GM23338 (cell line): Measurements from ENCODE around the gene DCP2. TPM values are rescaled to one million over a fixed set of nuclear protein-coding genes. Genes with fewer than 3 reads are reported as not detected.

Source experiments
- ATAC-seq: fragments of 200-7000 bp; cut with Tn5 transposase; 3 replicates; pipeline ENCODE4 v1.9.1; 2020
- DNase-seq: peaks from one replicate; pipeline ENCODE4 v3.0.0-alpha.2; 2015; ENCODE audit warnings: low spot score
- H2AFZ ChIP-seq: fragments of 200-600 bp; sonication (generic); 2 replicates; pipeline ENCODE4 v1.8.0; 2016; ENCODE audit warnings: antibody characterized with exemption, mild to moderate bottlenecking, moderate library complexity
- H3F3A ChIP-seq: fragments of 200-600 bp; sonication (generic); replicated peaks from 2 replicates; pipeline ENCODE4 v1.8.0; 2017; ENCODE audit warnings: antibody characterized with exemption, mixed run types, low read depth
- H3K27ac ChIP-seq: fragments of 200-600 bp; sonication (generic); 2 replicates; pipeline ENCODE4 v1.6.1; 2016; ENCODE audit warnings: low read depth
- H3K27me3 ChIP-seq: fragments of 200-600 bp; sonication (generic); 2 replicates; pipeline ENCODE4 v1.8.0; 2016; ENCODE audit warnings: mild to moderate bottlenecking, mixed run types, moderate library complexity; ENCODE audit not compliant: insufficient read depth
- H3K36me3 ChIP-seq: fragments of 200-600 bp; sonication (generic); 2 replicates; pipeline ENCODE4 v1.8.0; 2016; ENCODE audit warnings: mild to moderate bottlenecking; ENCODE audit not compliant: insufficient read depth
- H3K4me1 ChIP-seq: fragments of 200-600 bp; sonication (generic); 2 replicates; pipeline ENCODE4 v1.8.0; 2016; ENCODE audit warnings: mild to moderate bottlenecking, moderate library complexity; ENCODE audit not compliant: insufficient read depth
- H3K4me2 ChIP-seq: fragments of 200-600 bp; sonication (generic); 2 replicates; pipeline ENCODE4 v1.7.1; 2017; ENCODE audit warnings: mixed run types
- H3K4me3 ChIP-seq: fragments of 200-600 bp; sonication (generic); 2 replicates; pipeline ENCODE4 v1.6.1; 2016; ENCODE audit warnings: mixed run types
- H3K79me2 ChIP-seq: fragments of 200-600 bp; sonication (generic); replicated peaks from 2 replicates; pipeline ENCODE4 v1.8.0; 2017; ENCODE audit warnings: mild to moderate bottlenecking; ENCODE audit not compliant: insufficient read depth
- H3K9me2 ChIP-seq: fragments of 200-600 bp; sonication (generic); 2 replicates; pipeline ENCODE4 v1.8.0; 2017; ENCODE audit not compliant: insufficient read depth
- H4K20me1 ChIP-seq: fragments of 200-600 bp; sonication (generic); replicated peaks from 2 replicates; pipeline ENCODE4 v1.8.0; 2017; ENCODE audit warnings: mild to moderate bottlenecking; ENCODE audit not compliant: insufficient read depth
- H3K27ac Mint-ChIP-seq: 2 replicates; pipeline ENCODE4 v1.8.0; 2020; ENCODE audit warnings: inconsistent platforms, mild to moderate bottlenecking, moderate library complexity, mixed read lengths
- H3K27me3 Mint-ChIP-seq: 3 replicates; pipeline ENCODE4 v1.8.0; 2022; ENCODE audit warnings: low read depth, mild to moderate bottlenecking, moderate library complexity, mixed read lengths, inconsistent platforms; ENCODE audit not compliant: insufficient read depth, poor library complexity
- H3K36me3 Mint-ChIP-seq: 3 replicates; pipeline ENCODE4 v1.8.0; 2021; ENCODE audit warnings: low read depth, mild to moderate bottlenecking, inconsistent platforms, moderate library complexity, mixed read lengths
- H3K4me1 Mint-ChIP-seq: 3 replicates; pipeline ENCODE4 v1.8.0; 2020; ENCODE audit warnings: mild to moderate bottlenecking, inconsistent platforms, mixed read lengths
- H3K4me3 Mint-ChIP-seq: 3 replicates; pipeline ENCODE4 v1.8.0; 2021; ENCODE audit warnings: moderate library complexity, mild to moderate bottlenecking, inconsistent platforms, mixed read lengths
- H3K9me3 Mint-ChIP-seq: 3 replicates; pipeline ENCODE4 v1.8.0; 2020; ENCODE audit warnings: moderate library complexity, mild to moderate bottlenecking, inconsistent platforms, mixed read lengths
- ETS1 ChIP-seq: IDR thresholded peaks from 2 replicates; pipeline ENCODE4 v1.6.1; 2016; ENCODE audit warnings: antibody characterized with exemption
- JUNB ChIP-seq: IDR thresholded peaks from one replicate; pipeline ENCODE4 v1.6.1; 2016; ENCODE audit warnings: antibody characterized with exemption; ENCODE audit not compliant: unreplicated experiment
- NANOG ChIP-seq: IDR thresholded peaks from 2 replicates; pipeline ENCODE4 v1.6.1; 2016; ENCODE audit warnings: antibody characterized with exemption, borderline replicate concordance
- ZNF462 ChIP-seq: fragments of 250-450 bp; sonication (Bioruptor Pico); IDR thresholded peaks from 2 replicates; pipeline ENCODE4 v1.5.0; 2020; ENCODE audit warnings: mild to moderate bottlenecking, moderate library complexity
- polyA plus RNA-seq: library from polyadenylated mRNA; unstranded; fragments of >200 nt; fragmentation: Nextera tagmentation; extraction: Ambion mirVana; gene quantifications from 2 replicates; pipeline ENCODE4 v1.2.1, GENCODE V29; 2016
- total RNA-seq: library from RNA; depleted of rRNA; stranded (reverse); fragments of >200 nt; shearing (Covaris generic); gene quantifications from 2 replicates; pipeline ENCODE4 v1.2.3, GENCODE V29; 2014

DCP2 gene
- total and polyA plus RNA-seq, 2 experiments from 2014 or later, result 96.6 to 165 TPM

GRCh38 chr5:112935675-112936074, 40.9 kb upstream of the DCP2 start (continued):
- TF ChIP-seq ZNF462 (CRISPR knock-in tag), result no peak
- no peak for TF ChIP-seq NANOG

GRCh38 chr5:112938286-112938685, 38.3 kb upstream of the DCP2 start:
- Mint-ChIP-seq H3K27me3 (peaks cover 2% of the 10 kb centered on the region), H3K36me3 (no peaks in the 10 kb centered on the region), H3K4me1 (peaks cover 2% of the 10 kb centered on the region; the same call in 1 of the 3 replicates), H3K27ac (no peak overlapping the region), H3K4me3 (no peak overlapping the region), H3K9me3 (no peaks in the 10 kb centered on the region)
- ATAC-seq (no peak), DNase-seq (no peak)
- Histone ChIP-seq H3K79me2 (no peaks in the 10 kb centered on the region), H4K20me1 (no peaks in the 10 kb centered on the region), H3K27ac (no peak overlapping the region), H3K4me2 (no peak overlapping the region), H2AFZ (no peak overlapping the region), H3K9me2 (no peaks in the 10 kb centered on the region), H3K27me3 (no peaks in the 10 kb centered on the region), H3K36me3 (no peaks in the 10 kb centered on the region), H3K4me3 (no peak overlapping the region), H3K4me1 (no peaks in the 10 kb centered on the region), H3F3A (no peaks in the 10 kb centered on the region)
- TF ChIP-seq JUNB (no peak), ETS1 (no peak)
